Activated CD4-positive, alpha-beta T cell treated with anti-CD3 and anti-CD28 coated beads, Interleukin-2, amount 50 U/mL, for 24 hours (primary cell): ENCODE measurements around the gene ELAVL1.

Experiments
- DNase-seq, 2 donors: peaks; one replicate each; pipeline ENCODE4 v3.0.0-alpha.2; 2020; ENCODE audit warnings: low read depth in 1 of 2, low spot score in 1 of 2

The ELAVL1 gene

GRCh38 chr19:7986321-7987113 lies 18.9 kb downstream of the ELAVL1 start:
- no peak for DNase-seq

GRCh38 chr19:7985481-7985911 lies 19.9 kb downstream of the ELAVL1 start:
- no peak for DNase-seq

GRCh38 chr19:7983995-7984837 lies 21.2 kb downstream of the ELAVL1 start:
- no peak for DNase-seq

- no peak for DNase-seq
These were observed 22.0 kb downstream of the ELAVL1 start for GRCh38 chr19:7983286-7983950.

GRCh38 chr19:7982651-7983099 lies 22.8 kb downstream of the ELAVL1 start:
- DNase-seq = no peak

- DNase-seq = no peak
These were observed 23.3 kb downstream of the ELAVL1 start for GRCh38 chr19:7982103-7982502.

- no peak for DNase-seq
These were observed 23.8 kb downstream of the ELAVL1 start for GRCh38 chr19:7981661-7982060.

GRCh38 chr19:7981199-7981598 lies 24.2 kb downstream of the ELAVL1 start:
- no peak for DNase-seq

- DNase-seq = no peak
These were observed 24.8 kb downstream of the ELAVL1 start for GRCh38 chr19:7980635-7981121.

GRCh38 chr19:7980168-7980567 lies 25.3 kb downstream of the ELAVL1 start:
- DNase-seq = no peak

GRCh38 chr19:7979559-7979958 lies 25.9 kb downstream of the ELAVL1 start:
- no peak for DNase-seq

GRCh38 chr19:7979011-7979410 lies 26.4 kb downstream of the ELAVL1 start:
- no peak for DNase-seq

- DNase-seq = no peak
These were observed 27.1 kb downstream of the ELAVL1 start for GRCh38 chr19:7978179-7978825.

GRCh38 chr19:7977723-7978040 lies 27.8 kb downstream of the ELAVL1 start:
- no peak for DNase-seq

- DNase-seq = no peak
These were observed 28.3 kb downstream of the ELAVL1 start for GRCh38 chr19:7977021-7977722.

- DNase-seq = no peak
These were observed 29.0 kb downstream of the ELAVL1 start for GRCh38 chr19:7976461-7976860.

GRCh38 chr19:7975037-7975436 lies 30.4 kb downstream of the ELAVL1 start:
- DNase-seq = no peak

GRCh38 chr19:7973883-7974282 lies 31.6 kb downstream of the ELAVL1 start:
- no peak for DNase-seq

GRCh38 chr19:7971553-7972520 lies 33.6 kb downstream of the ELAVL1 start:
- no peak for DNase-seq
